GM19351 (cell line): ENCODE results near the gene SLC39A11.
A peak's percentile ranks its signal among the peaks of the same experiment; 100 is the strongest.
"Not testable (repeated sequence)": the region's sequence is repeated elsewhere in the genome, so short reads cannot be mapped to it uniquely, and the experiment has no call there.

Experiments
- ATAC-seq: cut with Tn5 transposase; IDR thresholded peaks from one replicate; pipeline ENCODE4 v1.9.1; 2021; ENCODE audit warnings: mild to moderate bottlenecking, moderate library complexity; ENCODE audit not compliant: unreplicated experiment

Gene SLC39A11

GRCh38 chr17:73013816-73014663 is 78.4 kb downstream of the SLC39A11 start:
- no peak for ATAC-seq

- ATAC-seq, result peak; percentile 88
Measured at GRCh38 chr17:73013301-73013700, 79.2 kb downstream of the SLC39A11 start.

- ATAC-seq, result no peak
Measured at GRCh38 chr17:73011016-73011486, 81.4 kb downstream of the SLC39A11 start.

- no peak for ATAC-seq
Measured at GRCh38 chr17:73010414-73010813, 82.1 kb downstream of the SLC39A11 start.

GRCh38 chr17:73007407-73007806 is 85.1 kb downstream of the SLC39A11 start:
- ATAC-seq, result no peak

- ATAC-seq, result no peak
Measured at GRCh38 chr17:73005360-73005759, 87.1 kb downstream of the SLC39A11 start.

GRCh38 chr17:73003487-73003886 is 89.0 kb downstream of the SLC39A11 start:
- ATAC-seq, result no peak

GRCh38 chr17:73000832-73001231 is 91.7 kb downstream of the SLC39A11 start:
- ATAC-seq, result no peak

- not testable (repeated sequence) for ATAC-seq
Measured at GRCh38 chr17:72999474-72999873, 93.0 kb downstream of the SLC39A11 start.

- ATAC-seq, result no peak
Measured at GRCh38 chr17:72998343-72998742, 94.1 kb downstream of the SLC39A11 start.

GRCh38 chr17:72997559-72997958 is 94.9 kb downstream of the SLC39A11 start:
- no peak for ATAC-seq

- ATAC-seq, result no peak
Measured at GRCh38 chr17:72996791-72997190, 95.7 kb downstream of the SLC39A11 start.

GRCh38 chr17:72995008-72995656 is 97.4 kb downstream of the SLC39A11 start:
- no peak for ATAC-seq

GRCh38 chr17:72992783-72993467 is 99.6 kb downstream of the SLC39A11 start:
- not testable (repeated sequence) for ATAC-seq

- ATAC-seq, result no peak
Measured at GRCh38 chr17:72991651-72992050, 100.8 kb downstream of the SLC39A11 start.

- ATAC-seq, result no peak
Measured at GRCh38 chr17:72989074-72989610, 103.3 kb downstream of the SLC39A11 start.

- ATAC-seq, result no peak
Measured at GRCh38 chr17:72988451-72988850, 104.0 kb downstream of the SLC39A11 start.

GRCh38 chr17:72987166-72987565 is 105.3 kb downstream of the SLC39A11 start:
- no peak for ATAC-seq

- ATAC-seq, result peak; percentile 96
Measured at GRCh38 chr17:72985882-72986720, 106.4 kb downstream of the SLC39A11 start.

- no peak for ATAC-seq
Measured at GRCh38 chr17:72984926-72985325, 107.6 kb downstream of the SLC39A11 start.
